CD14-positive monocyte (primary cell): ENCODE measurements around the gene DOCK1. TPM values are rescaled to one million over a fixed set of nuclear protein-coding genes. Genes with fewer than 3 reads are reported as not detected.

Experiments
- DNase-seq, 3 donors: peaks; one replicate each; pipeline ENCODE4 v3.0.0-alpha.2; 2011 to 2022
- H2AFZ ChIP-seq: 2 replicates; pipeline ENCODE4 v1.6.0; 2012; ENCODE audit warnings: mild to moderate bottlenecking, low read depth, low read length, inconsistent platforms; ENCODE audit not compliant: insufficient read depth, poor library complexity, severe bottlenecking
- H3K27ac ChIP-seq, 2 donors: 1 replicate in 1 of 2; 2 replicates in 1 of 2; pipeline ENCODE4 v1.5.1; 2012 to 2013; ENCODE audit warnings: low read length in 2 of 2, control low read depth in 1 of 2, inconsistent platforms in 1 of 2, low read depth in 1 of 2, mild to moderate bottlenecking in 1 of 2
- H3K27me3 ChIP-seq, 2 donors: one replicate each; pipeline versions ENCODE4 v1.6.0 to v1.6.1; 2011 to 2013; ENCODE audit warnings: low read length in 2 of 2; ENCODE audit not compliant: control insufficient read depth in 2 of 2, insufficient read depth in 2 of 2
- H3K36me3 ChIP-seq, 2 donors: replicated peaks in 1 of 2; 1 replicate in 1 of 2; 2 replicates in 1 of 2; pipeline versions ENCODE4 v1.5.1 to v1.6.1; 2012 to 2013; ENCODE audit warnings: low read length in 2 of 2, control low read depth in 1 of 2, inconsistent platforms in 1 of 2, mild to moderate bottlenecking in 1 of 2; ENCODE audit not compliant: insufficient read depth in 2 of 2, control insufficient read depth in 1 of 2
- H3K4me1 ChIP-seq, 2 donors: 1 replicate in 1 of 2; 2 replicates in 1 of 2; pipeline versions ENCODE4 v1.5.1 to v1.6.1; 2012 to 2013; ENCODE audit warnings: low read length in 2 of 2, control low read depth in 1 of 2, inconsistent platforms in 1 of 2, mild to moderate bottlenecking in 1 of 2, moderate library complexity in 1 of 2; ENCODE audit not compliant: insufficient read depth in 2 of 2, control insufficient read depth in 1 of 2
- H3K4me2 ChIP-seq: replicated peaks from 2 replicates; pipeline ENCODE3; 2012; ENCODE audit warnings: low read length, moderate library complexity, mild to moderate bottlenecking; ENCODE audit not compliant: poor library complexity, severe bottlenecking; ENCODE audit errors: extremely low read depth
- H3K4me3 ChIP-seq, 3 experiments: fragments of 200-600 bp in 1 of 3; sonication (generic) in 1 of 3; replicated peaks in 1 of 3; 1 replicate in 2 of 3; 2 replicates in 1 of 3; pipeline ENCODE4 v1.5.1; 2011 to 2013; ENCODE audit warnings: low read length in 3 of 3, mild to moderate bottlenecking in 3 of 3, control low read depth in 2 of 3, low read depth in 2 of 3, inconsistent platforms in 1 of 3, moderate library complexity in 1 of 3
- H3K79me2 ChIP-seq: 2 replicates; pipeline ENCODE4 v1.6.0; 2012; ENCODE audit warnings: mild to moderate bottlenecking, control low read depth, inconsistent platforms, low read length, moderate library complexity; ENCODE audit not compliant: insufficient read depth
- H3K9ac ChIP-seq: 2 replicates; pipeline ENCODE4 v1.6.0; 2017; ENCODE audit warnings: low read length, mild to moderate bottlenecking; ENCODE audit not compliant: insufficient read depth, poor library complexity, severe bottlenecking
- H3K9me3 ChIP-seq, 2 donors: replicated peaks in 1 of 2; 1 replicate in 1 of 2; 2 replicates in 1 of 2; pipeline versions ENCODE4 v1.5.1 to v1.6.1; 2012 to 2013; ENCODE audit warnings: low read length in 2 of 2, control low read depth in 1 of 2; ENCODE audit not compliant: control insufficient read depth in 1 of 2, insufficient read depth in 1 of 2
- H4K20me1 ChIP-seq: 2 replicates; pipeline ENCODE4 v1.6.0; 2012; ENCODE audit warnings: mild to moderate bottlenecking, low read length, control low read depth, moderate library complexity; ENCODE audit not compliant: insufficient read depth
- H3K27ac Mint-ChIP-seq, 7 donors: one replicate each; pipeline ENCODE4 v1.8.0; 2020; ENCODE audit warnings: mild to moderate bottlenecking in 7 of 7, mixed read lengths in 7 of 7, moderate library complexity in 6 of 7, inconsistent platforms in 2 of 7
- H3K27me3 Mint-ChIP-seq, 3 donors: one replicate each; pipeline ENCODE4 v1.8.0; 2021 to 2022; ENCODE audit warnings: low read depth in 3 of 3, mild to moderate bottlenecking in 3 of 3, mixed read lengths in 3 of 3, moderate library complexity in 3 of 3, inconsistent platforms in 1 of 3
- H3K36me3 Mint-ChIP-seq, 2 donors: one replicate each; pipeline ENCODE4 v1.8.0; 2020; ENCODE audit warnings: mixed read lengths in 2 of 2, inconsistent platforms in 1 of 2, mild to moderate bottlenecking in 1 of 2
- H3K4me1 Mint-ChIP-seq: one replicate; pipeline ENCODE4 v1.8.0; 2020; ENCODE audit warnings: mild to moderate bottlenecking, mixed read lengths
- H3K4me3 Mint-ChIP-seq, 2 donors: one replicate each; pipeline ENCODE4 v1.8.0; 2020; ENCODE audit warnings: mild to moderate bottlenecking in 2 of 2, mixed read lengths in 2 of 2, moderate library complexity in 1 of 2
- H3K9me3 Mint-ChIP-seq, 7 donors: one replicate each; pipeline ENCODE4 v1.8.0; 2020 to 2022; ENCODE audit warnings: mixed read lengths in 7 of 7, mild to moderate bottlenecking in 6 of 7, moderate library complexity in 6 of 7, inconsistent platforms in 2 of 7
- CTCF ChIP-seq: fragments of 200-600 bp; IDR thresholded peaks from one replicate; pipeline ENCODE4 v1.8.0; 2022; ENCODE audit warnings: antibody characterized with exemption, mild to moderate bottlenecking
- WGBS: methylation state at CpG from one replicate; pipeline ENCODE4 v1.1.5; 2013; ENCODE audit warnings: missing lambda C conversion rate; ENCODE audit not compliant: insufficient coverage; 5-methylcytosine and 5-hydroxymethylcytosine counted together
- intact Hi-C, 2 donors: fragments of 100-400 bp; cut with micrococcal nuclease; formaldehyde crosslinking; loops; one replicate each; pipeline versions ENCODE4 v1.15.0 to v1.15.1; 2023
- polyA plus RNA-seq, 3 donors: library from polyadenylated mRNA; depleted of rRNA in 1 of 3; unstranded in 2 of 3; stranded (reverse) in 1 of 3; fragments of 300-500 nt in 2 of 3; fragments of >200 nt in 1 of 3; fragmentation: Illumina TruSeq in 2 of 3; gene quantifications; 1 replicate in 2 of 3; 2 replicates in 1 of 3; pipeline ENCODE4 v1.2.3, GENCODE V29; 2012 to 2021

The DOCK1 gene
- polyA plus RNA-seq, 3 donors, result 0.31 to 0.35 TPM; not detected in 1

GRCh38 chr10:127013211-127013656, 108.0 kb downstream of the DOCK1 start:
- intact Hi-C loops, result no loop called here
- no peak overlapping the region for H3K4me2 ChIP-seq
- no peaks in the 10 kb centered on the region for H3K36me3 ChIP-seq
- H3K9ac ChIP-seq, result no peak overlapping the region
- TF ChIP-seq CTCF, result no peak
- H3K4me3 Mint-ChIP-seq, result no peak overlapping the region
- no peaks in the 10 kb centered on the region for H3K9me3 ChIP-seq
- H3K36me3 Mint-ChIP-seq, result no peaks in the 10 kb centered on the region
- H3K79me2 ChIP-seq, result no peaks in the 10 kb centered on the region
- no peak overlapping the region for H3K27ac ChIP-seq
- DNase-seq, result no peak
- H3K27me3 ChIP-seq, result no peaks in the 10 kb centered on the region
- H3K4me1 Mint-ChIP-seq, result peaks cover 10% of the 10 kb centered on the region
- H2AFZ ChIP-seq, result no peak overlapping the region
- H4K20me1 ChIP-seq, result no peaks in the 10 kb centered on the region
- no peak overlapping the region for H3K4me3 ChIP-seq
- WGBS, result 95% methylated on average over 6 of the region's 9 CpGs
- no peaks in the 10 kb centered on the region for H3K4me1 ChIP-seq
- no peak overlapping the region for H3K27ac Mint-ChIP-seq
- peaks cover 0 to 2% (median 0%) of the 10 kb centered on the region in 7 donors for H3K9me3 Mint-ChIP-seq
- peaks cover 3 to 10% (median 7%) of the 10 kb centered on the region in 3 donors for H3K27me3 Mint-ChIP-seq

GRCh38 chr10:127013691-127014473, 108.7 kb downstream of the DOCK1 start:
- Mint-ChIP-seq H3K27me3 (peaks cover 3 to 10% (median 7%) of the 10 kb centered on the region in 3 donors), H3K9me3 (peaks cover 0 to 2% (median 0%) of the 10 kb centered on the region in 7 donors), H3K4me1 (peaks cover 10% of the 10 kb centered on the region), H3K4me3 (no peak overlapping the region), H3K36me3 (no peaks in the 10 kb centered on the region), H3K27ac (no peak overlapping the region)
- no peaks in the 10 kb centered on the region for H4K20me1 ChIP-seq
- no peaks in the 10 kb centered on the region for H3K4me1 ChIP-seq
- H3K9me3 ChIP-seq, result no peaks in the 10 kb centered on the region
- intact Hi-C loops, result no loop called here
- no peak overlapping the region for H2AFZ ChIP-seq
- no peak for DNase-seq
- no peak overlapping the region for H3K4me2 ChIP-seq
- H3K9ac ChIP-seq, result no peak overlapping the region
- H3K36me3 ChIP-seq, result no peaks in the 10 kb centered on the region
- no peaks in the 10 kb centered on the region for H3K79me2 ChIP-seq
- no peaks in the 10 kb centered on the region for H3K27me3 ChIP-seq
- 98% methylated on average over 7 of the region's 9 CpGs for WGBS
- no peak for TF ChIP-seq CTCF
- H3K4me3 ChIP-seq, result no peak overlapping the region
- H3K27ac ChIP-seq, result no peak overlapping the region
